ENCODE measurements around the gene KCNG4. TPM values are rescaled to one million over a fixed set of nuclear protein-coding genes. Genes with fewer than 3 reads are reported as not detected.

KCNG4 gene
- total and polyA plus RNA-seq, 11 donors, result not detected

- Histone ChIP-seq H3K9me3 (no peaks in the 10 kb centered on the region), H3K4me3 (no peak overlapping the region), H3K4me1 (no peaks in the 10 kb centered on the region), H3K36me3 (no peaks in the 10 kb centered on the region), H3K27me3 (peaks cover 0 to 15% (median 0%) of the 10 kb centered on the region in 9 donors), H3K27ac (no peak overlapping the region)
- ATAC-seq (no peak), DNase-seq (no peak)
- TF ChIP-seq CTCF (IDR thresholded peaks at IDR 0.05), result no peak
- no peak for TF ChIP-seq POLR2A (IDR thresholded peaks at IDR 0.05)
- intact Hi-C loops (cut with DNase I), result no loop called here
- 88 to 95% (median 92%) methylated on average over 4 of the region's 4 CpGs for WGBS, 4 donors
Observed at GRCh38 chr16:84262031-84262430, 22.2 kb upstream of the KCNG4 start.

GRCh38 chr16:84260766-84261554 is 21.1 kb upstream of the KCNG4 start:
- no peak overlapping the region for H3K27ac ChIP-seq
- 74 to 83% (median 81%) methylated on average over 19 to 23 of the region's 23 CpGs for WGBS, 4 donors
- no peaks in the 10 kb centered on the region for H3K9me3 ChIP-seq
- no peaks in the 10 kb centered on the region for H3K36me3 ChIP-seq
- TF ChIP-seq POLR2A (IDR thresholded peaks at IDR 0.05), result no peak
- TF ChIP-seq CTCF (IDR thresholded peaks at IDR 0.05), result no peak
- H3K27me3 ChIP-seq, result peaks cover 0 to 15% (median 0%) of the 10 kb centered on the region in 9 donors
- ATAC-seq, result no peak
- no peaks in the 10 kb centered on the region for H3K4me1 ChIP-seq
- intact Hi-C loops (cut with DNase I), result no loop called here
- H3K4me3 ChIP-seq, result no peak overlapping the region
- no peak for DNase-seq

- H3K36me3 ChIP-seq, result no peaks in the 10 kb centered on the region
- intact Hi-C loops (cut with DNase I), result no loop called here
- 88 to 93% (median 92%) methylated on average over 3 of the region's 3 CpGs for WGBS, 4 donors
- DNase-seq (no peak), ATAC-seq (no peak)
- TF ChIP-seq CTCF (IDR thresholded peaks at IDR 0.05) (no peak), POLR2A (IDR thresholded peaks at IDR 0.05) (no peak)
- H3K4me1 ChIP-seq, result no peaks in the 10 kb centered on the region
- peaks cover 0 to 10% (median 4%) of the 10 kb centered on the region in 12 donors for H3K9me3 ChIP-seq
- H3K4me3 ChIP-seq, result no peak overlapping the region
- H3K27me3 ChIP-seq, result peaks cover 0 to 15% (median 0%) of the 10 kb centered on the region in 9 donors
- H3K27ac ChIP-seq, result no peak overlapping the region
Observed at GRCh38 chr16:84259691-84260090, 19.9 kb upstream of the KCNG4 start.

- Histone ChIP-seq H3K27ac (no peak overlapping the region), H3K27me3 (peaks cover 0 to 14% (median 0%) of the 10 kb centered on the region in 9 donors), H3K9me3 (peaks cover 0 to 11% (median 4%) of the 10 kb centered on the region in 12 donors), H3K36me3 (no peaks in the 10 kb centered on the region), H3K4me1 (no peaks in the 10 kb centered on the region), H3K4me3 (no peak overlapping the region)
- DNase-seq, result no peak
- 85 to 94% (median 92%) methylated on average over 11 of the region's 11 CpGs for whole genome bisulfite sequencing, 4 donors
- ATAC-seq, result no peak
- TF ChIP-seq POLR2A (IDR thresholded peaks at IDR 0.05) (no peak), CTCF (IDR thresholded peaks at IDR 0.05) (no peak)
- intact Hi-C loops (cut with DNase I), result no loop called here
Observed at GRCh38 chr16:84258266-84258665, 18.5 kb upstream of the KCNG4 start.
